ENCODE data around the gene LAMC2.

Gene LAMC2

DNA sequence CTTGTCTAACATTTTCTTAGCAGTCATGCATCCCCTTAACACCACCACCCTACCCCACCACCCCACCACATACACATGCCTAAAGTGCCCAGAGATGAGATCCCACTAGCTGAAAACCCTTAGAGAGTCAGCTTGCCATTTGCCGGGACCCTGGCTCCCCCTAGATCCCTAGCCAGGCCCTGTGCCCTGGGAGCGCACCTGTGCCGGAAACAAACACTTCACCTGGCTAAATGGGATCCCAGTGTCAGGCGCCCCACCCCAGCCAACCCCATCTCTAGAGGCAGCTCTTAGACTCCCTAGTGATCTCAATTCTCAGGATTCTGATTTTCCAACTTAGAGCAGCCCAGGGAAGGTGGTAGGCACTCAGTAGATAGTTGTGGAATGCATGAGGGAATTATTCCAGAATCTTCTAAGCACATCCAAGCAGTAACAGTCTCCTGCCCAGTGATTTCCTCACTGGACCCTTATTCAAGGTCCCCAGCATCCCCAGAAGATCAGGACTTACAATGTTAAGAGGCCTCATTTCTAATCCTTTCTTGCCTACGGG is 105.2 kb downstream of the LAMC2 start:
- H3K4me2 ChIP-seq (ENCODE audit: low read depth, low read length, poor library complexity, severe bottlenecking), result no peak overlapping the region
- H3K27ac ChIP-seq (ENCODE audit: low read depth, low read length), result no peak overlapping the region
- no peaks in the 10 kb centered on the region for H3K79me2 ChIP-seq (ENCODE audit: insufficient read depth, low read length)
- no peaks in the 10 kb centered on the region for H3K36me3 ChIP-seq (ENCODE audit: low read length)
- no peak overlapping the region for H2AFZ ChIP-seq (ENCODE audit: low read depth, low read length, severe bottlenecking)
- H3K9me3 ChIP-seq (ENCODE audit: insufficient read depth, low read length), result no peaks in the 10 kb centered on the region
- no peaks in the 10 kb centered on the region for H3F3A ChIP-seq (ENCODE audit: insufficient read depth)
- no peaks in the 10 kb centered on the region for H3K9me2 ChIP-seq (replicated peaks; ENCODE audit: insufficient read depth, low read length)
- H3K27me3 ChIP-seq (ENCODE audit: low read length), result no peaks in the 10 kb centered on the region
- TF ChIP-seq, protein P1, sequence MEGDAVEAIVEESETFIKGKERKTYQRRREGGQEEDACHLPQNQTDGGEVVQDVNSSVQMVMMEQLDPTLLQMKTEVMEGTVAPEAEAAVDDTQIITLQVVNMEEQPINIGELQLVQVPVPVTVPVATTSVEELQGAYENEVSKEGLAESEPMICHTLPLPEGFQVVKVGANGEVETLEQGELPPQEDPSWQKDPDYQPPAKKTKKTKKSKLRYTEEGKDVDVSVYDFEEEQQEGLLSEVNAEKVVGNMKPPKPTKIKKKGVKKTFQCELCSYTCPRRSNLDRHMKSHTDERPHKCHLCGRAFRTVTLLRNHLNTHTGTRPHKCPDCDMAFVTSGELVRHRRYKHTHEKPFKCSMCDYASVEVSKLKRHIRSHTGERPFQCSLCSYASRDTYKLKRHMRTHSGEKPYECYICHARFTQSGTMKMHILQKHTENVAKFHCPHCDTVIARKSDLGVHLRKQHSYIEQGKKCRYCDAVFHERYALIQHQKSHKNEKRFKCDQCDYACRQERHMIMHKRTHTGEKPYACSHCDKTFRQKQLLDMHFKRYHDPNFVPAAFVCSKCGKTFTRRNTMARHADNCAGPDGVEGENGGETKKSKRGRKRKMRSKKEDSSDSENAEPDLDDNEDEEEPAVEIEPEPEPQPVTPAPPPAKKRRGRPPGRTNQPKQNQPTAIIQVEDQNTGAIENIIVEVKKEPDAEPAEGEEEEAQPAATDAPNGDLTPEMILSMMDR (IDR thresholded peaks at IDR 0.05; ENCODE audit: insufficient read depth, low read length, poor library complexity, severe bottlenecking), result no peak
- no peak for TF ChIP-seq EZH2phosphoT487 (conservative IDR thresholded peaks at IDR 0.05; ENCODE audit: low read length)
- no peaks in the 10 kb centered on the region for H4K20me1 ChIP-seq (ENCODE audit: low read depth, low read length)
- no peak overlapping the region for H3K9ac ChIP-seq (ENCODE audit: low read length)
- H3K4me3 ChIP-seq (ENCODE audit: insufficient read depth, low read length, poor library complexity, severe bottlenecking), result no peak overlapping the region

DNA sequence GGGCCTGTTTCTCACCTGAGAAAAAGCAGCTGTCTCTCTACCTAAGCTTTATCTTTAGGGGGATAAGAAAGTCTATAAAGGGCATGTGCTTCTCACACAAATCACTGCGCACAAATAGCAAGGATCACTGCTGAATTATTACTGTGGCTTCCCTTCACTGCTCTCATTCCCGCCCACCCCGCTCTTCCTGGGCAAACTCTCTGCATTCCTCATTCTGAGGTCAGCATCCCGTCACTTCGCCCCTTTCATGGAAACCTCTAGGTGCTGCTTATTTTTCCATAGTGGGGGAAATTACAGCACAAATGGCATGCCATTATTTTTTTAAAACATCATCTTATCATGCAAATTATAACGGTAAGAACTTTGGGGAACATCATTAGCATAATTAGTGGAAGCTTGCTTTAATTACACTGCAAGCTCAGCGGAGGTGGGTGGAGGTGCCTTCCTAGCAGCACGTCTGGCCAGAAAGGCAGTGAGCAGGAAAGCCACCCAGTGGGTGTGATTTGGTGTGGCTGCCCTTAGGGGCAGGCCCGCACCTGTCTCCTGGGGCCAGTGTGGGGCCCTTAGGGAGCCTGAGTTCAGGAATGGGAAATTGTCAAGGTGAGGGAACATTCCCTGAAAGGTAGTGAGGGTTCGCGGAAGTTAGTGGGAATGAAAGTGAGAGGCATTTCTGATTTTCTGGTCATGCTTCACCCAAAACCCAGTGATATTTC is 105.9 kb downstream of the LAMC2 start:
- H3K4me3 ChIP-seq (ENCODE audit: insufficient read depth, low read length, poor library complexity, severe bottlenecking), result no peak overlapping the region
- TF ChIP-seq EZH2phosphoT487 (conservative IDR thresholded peaks at IDR 0.05; ENCODE audit: low read length), result no peak
- TF ChIP-seq, protein P1 (IDR thresholded peaks at IDR 0.05; ENCODE audit: insufficient read depth, low read length, poor library complexity, severe bottlenecking), result no peak
- no peaks in the 10 kb centered on the region for H3K36me3 ChIP-seq (ENCODE audit: low read length)
- H3K9me2 ChIP-seq (replicated peaks; ENCODE audit: insufficient read depth, low read length), result no peaks in the 10 kb centered on the region
- H3K9ac ChIP-seq (ENCODE audit: low read length), result no peak overlapping the region
- no peak overlapping the region for H3K27ac ChIP-seq (ENCODE audit: low read depth, low read length)
- no peaks in the 10 kb centered on the region for H3K79me2 ChIP-seq (ENCODE audit: insufficient read depth, low read length)
- H3K27me3 ChIP-seq (ENCODE audit: low read length), result no peaks in the 10 kb centered on the region
- no peak overlapping the region for H2AFZ ChIP-seq (ENCODE audit: low read depth, low read length, severe bottlenecking)
- no peaks in the 10 kb centered on the region for H4K20me1 ChIP-seq (ENCODE audit: low read depth, low read length)
- H3K9me3 ChIP-seq (ENCODE audit: insufficient read depth, low read length), result no peaks in the 10 kb centered on the region
- no peak overlapping the region for H3K4me2 ChIP-seq (ENCODE audit: low read depth, low read length, poor library complexity, severe bottlenecking)
- no peaks in the 10 kb centered on the region for H3F3A ChIP-seq (ENCODE audit: insufficient read depth)

DNA sequence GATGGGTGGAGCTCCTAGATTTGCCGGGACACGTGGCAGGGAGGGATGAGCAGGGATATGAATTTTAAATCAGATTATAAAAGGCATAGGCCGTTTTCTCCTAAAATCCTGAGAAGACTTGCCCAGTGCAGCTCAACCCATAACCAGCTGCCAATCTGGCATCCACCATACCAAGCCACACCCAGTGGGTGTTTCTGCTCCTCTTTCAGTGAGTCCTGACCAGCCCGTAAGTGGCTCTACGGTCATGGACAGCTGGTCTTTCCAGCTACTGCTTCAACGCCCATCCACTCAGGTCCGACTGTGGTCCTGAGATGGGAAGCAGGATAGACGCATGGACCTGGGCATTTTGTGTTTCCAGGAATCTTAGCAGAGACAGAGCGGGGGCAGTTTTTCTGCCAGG is 107.2 kb downstream of the LAMC2 start:
- Histone ChIP-seq H3F3A (ENCODE audit: insufficient read depth) (no peaks in the 10 kb centered on the region), H3K4me2 (ENCODE audit: low read depth, low read length, poor library complexity, severe bottlenecking) (no peak overlapping the region), H3K9me2 (replicated peaks; ENCODE audit: insufficient read depth, low read length) (no peaks in the 10 kb centered on the region), H3K36me3 (ENCODE audit: low read length) (no peaks in the 10 kb centered on the region), H3K9me3 (ENCODE audit: insufficient read depth, low read length) (no peaks in the 10 kb centered on the region), H3K27ac (ENCODE audit: low read depth, low read length) (no peak overlapping the region), H3K9ac (ENCODE audit: low read length) (no peak overlapping the region), H4K20me1 (ENCODE audit: low read depth, low read length) (no peaks in the 10 kb centered on the region), H3K79me2 (ENCODE audit: insufficient read depth, low read length) (no peaks in the 10 kb centered on the region), H3K27me3 (ENCODE audit: low read length) (no peaks in the 10 kb centered on the region), H2AFZ (ENCODE audit: low read depth, low read length, severe bottlenecking) (no peak overlapping the region), H3K4me3 (ENCODE audit: insufficient read depth, low read length, poor library complexity, severe bottlenecking) (no peak overlapping the region)
- TF ChIP-seq EZH2phosphoT487 (conservative IDR thresholded peaks at IDR 0.05; ENCODE audit: low read length), result no peak
- TF ChIP-seq, protein P1 (IDR thresholded peaks at IDR 0.05; ENCODE audit: insufficient read depth, low read length, poor library complexity, severe bottlenecking), result no peak

All from SU-DHL-6 (cell line).